HG02981 (cell line): ENCODE data around the gene UBE4B.
A peak's percentile ranks its signal among the peaks of the same experiment; 100 is the strongest.

Experiments
- ATAC-seq: cut with Tn5 transposase; IDR thresholded peaks from one replicate; pipeline ENCODE4 v1.9.1; 2021; ENCODE audit warnings: mild to moderate bottlenecking, moderate library complexity; ENCODE audit not compliant: unreplicated experiment

UBE4B gene

DNA sequence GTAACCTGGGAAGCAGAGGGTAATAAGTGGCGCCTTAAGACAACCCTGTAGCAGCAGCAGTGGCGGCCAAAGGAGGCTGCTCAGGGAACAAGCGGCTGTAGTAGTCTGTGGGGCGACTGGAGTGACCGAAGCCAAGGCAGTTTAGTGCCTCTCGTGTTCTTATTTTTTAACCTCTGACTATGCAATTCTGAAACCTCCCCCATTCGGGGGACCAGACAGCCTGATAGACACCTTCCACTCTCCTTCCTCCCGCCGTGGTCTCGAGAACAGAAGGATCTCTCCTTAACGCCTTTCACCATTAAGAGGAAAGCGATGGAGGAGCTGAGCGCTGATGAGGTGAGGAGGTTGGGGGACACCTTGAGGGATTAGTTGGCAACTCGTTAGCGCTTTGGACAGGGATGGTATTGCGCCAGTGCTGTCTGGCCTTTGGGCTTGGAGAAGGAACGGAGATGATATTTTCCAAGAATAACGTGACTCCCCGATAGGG is 644 bp downstream of the UBE4B start:
- ATAC-seq: peak; percentile 2

DNA sequence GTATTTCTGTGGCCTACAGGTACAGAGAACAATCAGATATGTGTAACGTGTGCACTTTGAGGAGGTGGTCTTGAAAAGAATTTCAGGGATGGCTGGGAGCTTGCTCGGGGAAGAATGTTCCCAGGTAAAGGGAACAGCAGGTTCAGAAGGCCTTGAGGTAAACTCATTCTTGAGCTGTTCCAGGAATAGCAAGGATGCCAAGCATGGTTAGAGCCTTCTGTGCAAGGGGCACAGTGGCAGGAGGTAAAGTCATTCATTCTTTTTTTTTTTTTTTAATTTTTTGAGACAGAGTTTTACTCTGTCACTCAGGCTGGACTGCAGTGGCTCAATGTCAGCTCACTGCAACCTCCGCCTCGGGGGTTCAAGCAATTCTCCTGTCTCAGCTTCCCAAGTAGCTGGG is 10.0 kb downstream of the UBE4B start:
- no peak for ATAC-seq

DNA sequence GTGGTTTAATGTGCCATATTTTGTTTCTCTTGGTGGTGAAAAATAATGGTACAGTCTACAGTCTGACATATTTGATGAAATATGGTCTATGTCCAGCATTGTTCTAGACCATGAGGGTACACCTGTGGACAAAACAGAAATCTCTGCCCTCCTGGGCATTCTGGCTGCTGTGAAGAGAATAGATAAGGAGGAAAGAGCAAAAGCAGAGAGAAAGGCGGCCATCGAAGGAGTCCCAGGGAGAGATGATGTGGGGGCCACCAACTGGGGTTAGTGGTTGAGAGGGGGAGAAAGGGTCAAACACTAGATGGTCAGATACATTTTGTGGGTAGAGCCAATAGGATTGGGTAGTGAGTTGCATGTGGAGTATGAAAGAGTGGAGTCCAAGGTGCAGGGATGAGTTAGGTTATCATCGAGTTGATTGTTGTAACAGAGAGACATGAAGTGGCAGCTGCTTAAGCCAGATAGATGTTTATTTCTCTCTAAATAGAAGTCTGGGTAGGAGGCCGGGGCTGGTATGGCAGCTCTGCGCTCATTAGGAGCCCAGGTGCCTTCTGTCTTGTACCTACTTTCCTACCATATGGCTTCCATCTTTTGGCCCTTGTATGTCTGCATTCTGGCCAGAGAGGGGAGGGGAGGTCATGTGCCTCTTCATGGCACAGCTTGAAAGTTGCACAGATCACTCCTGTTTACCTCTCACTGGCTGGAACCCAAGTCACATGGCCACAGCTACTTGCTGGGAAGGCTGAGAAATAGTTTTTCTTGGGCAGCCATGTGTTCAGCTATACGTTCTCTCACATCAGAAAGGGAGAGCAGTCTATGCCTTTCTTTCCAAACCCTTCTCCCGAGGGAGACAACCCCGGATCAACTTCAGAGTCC is 13.0 kb downstream of the UBE4B start:
- ATAC-seq: no peak

DNA sequence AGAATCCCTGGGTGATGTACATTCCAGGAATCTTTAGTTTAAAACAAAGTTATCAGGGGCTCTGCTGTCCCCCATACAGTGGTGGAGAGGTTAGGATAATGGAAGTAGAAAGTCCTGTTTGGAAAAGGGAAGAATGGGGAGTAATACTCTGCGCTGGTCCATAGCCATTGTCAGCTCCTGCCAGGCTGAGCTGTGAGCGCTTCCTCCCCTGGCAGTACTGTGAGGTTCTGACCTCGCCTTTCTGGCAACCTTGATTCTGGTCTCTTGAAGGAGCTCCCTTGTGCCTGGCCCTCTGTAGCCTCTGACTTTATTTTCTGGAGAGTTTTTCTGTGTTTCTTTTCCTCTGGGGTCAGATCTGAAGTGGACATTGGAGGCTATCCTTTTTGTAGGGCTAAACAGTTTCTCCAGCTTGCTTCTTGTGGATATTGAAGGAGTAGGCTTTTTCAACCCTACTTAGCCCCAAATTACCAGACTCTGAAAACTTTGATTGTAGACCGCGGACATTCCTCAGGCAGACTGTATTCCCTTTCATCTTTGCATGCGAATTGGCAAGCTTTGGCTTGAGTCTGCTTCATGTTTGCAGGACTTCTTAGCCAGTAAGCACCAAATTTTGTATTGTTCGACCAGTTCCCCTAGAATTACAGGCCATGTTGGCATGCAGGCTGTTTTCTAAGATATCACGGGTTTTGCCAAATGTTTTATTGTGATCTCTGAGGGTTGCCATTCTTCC is 13.8 kb downstream of the UBE4B start:
- no peak for ATAC-seq

DNA sequence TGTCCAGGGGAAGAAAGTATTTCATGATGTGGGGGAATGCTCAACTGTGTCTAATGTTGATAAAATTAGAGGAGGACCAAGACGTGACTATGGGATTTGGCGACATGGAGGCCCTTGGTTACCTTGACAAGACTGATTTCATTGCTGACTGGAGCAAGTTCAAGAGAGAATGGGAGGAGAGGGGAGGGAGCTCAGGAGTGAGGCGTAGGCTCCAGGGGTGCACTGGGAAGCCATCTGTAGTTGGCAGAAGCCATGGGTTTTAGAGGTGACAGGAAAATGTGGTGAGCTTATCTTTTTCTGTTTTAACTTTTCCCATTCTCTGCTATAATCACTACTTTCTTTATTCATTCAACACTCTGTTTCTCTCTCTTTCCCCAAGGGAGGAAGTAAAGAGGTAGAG is 15.8 kb downstream of the UBE4B start:
- ATAC-seq: no peak

DNA sequence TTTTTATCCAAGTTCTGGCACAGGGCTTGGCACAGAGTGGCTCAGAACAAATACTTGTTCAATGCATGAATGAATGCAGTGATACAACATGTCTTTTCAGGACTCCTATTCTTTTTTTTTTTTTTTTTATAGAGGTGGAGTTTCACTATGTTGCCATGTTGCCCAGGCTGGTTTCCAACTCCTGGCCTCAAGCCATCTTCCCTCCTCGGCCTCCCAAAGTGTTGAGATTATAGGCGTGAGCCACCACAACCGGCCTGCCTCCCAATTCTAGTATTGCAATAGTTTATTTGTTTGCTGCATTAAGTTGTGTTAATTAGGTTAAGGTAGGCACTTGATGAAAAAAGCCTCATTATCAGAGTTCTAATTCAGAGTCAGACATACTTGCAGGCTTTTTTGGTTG is 17.9 kb downstream of the UBE4B start:
- ATAC-seq: no peak

DNA sequence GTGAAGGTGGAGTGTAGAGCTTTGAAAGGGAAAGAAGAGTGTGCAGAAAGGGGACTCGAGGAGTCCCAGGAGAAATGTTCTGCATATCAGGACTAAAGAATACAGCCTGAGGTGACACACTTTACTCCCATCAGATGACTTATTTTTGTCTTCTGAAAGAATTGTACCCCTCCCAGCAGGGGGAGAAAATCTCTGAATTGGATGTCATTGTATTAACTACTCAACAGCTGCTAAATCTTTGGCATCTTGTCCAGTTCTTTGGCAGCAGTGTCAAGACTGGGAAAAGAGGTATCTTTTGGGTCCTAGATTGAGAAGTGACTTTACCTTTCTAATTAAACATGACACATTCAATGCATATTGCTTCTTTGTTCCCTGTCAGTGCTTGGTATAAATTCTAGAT is 18.9 kb downstream of the UBE4B start:
- ATAC-seq: no peak

DNA sequence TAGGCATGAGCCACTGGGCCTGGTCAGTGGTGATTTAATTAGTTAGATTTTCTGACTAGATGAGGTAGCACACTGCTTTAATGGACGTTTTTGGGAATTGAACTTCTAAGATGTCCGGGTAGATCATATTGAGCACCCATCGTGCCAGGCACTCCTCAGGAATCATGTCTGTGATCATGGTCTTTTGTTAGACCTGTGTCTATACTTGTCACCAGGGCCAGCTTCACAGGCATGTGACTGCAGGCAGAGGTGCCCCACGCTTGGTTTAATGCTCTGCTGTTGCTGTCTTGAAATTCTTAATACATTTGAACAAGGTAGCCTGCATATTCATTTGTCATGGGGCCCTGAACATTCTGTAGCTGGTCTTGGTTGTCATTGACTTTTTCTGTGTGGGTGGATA is 19.6 kb downstream of the UBE4B start:
- no peak for ATAC-seq

DNA sequence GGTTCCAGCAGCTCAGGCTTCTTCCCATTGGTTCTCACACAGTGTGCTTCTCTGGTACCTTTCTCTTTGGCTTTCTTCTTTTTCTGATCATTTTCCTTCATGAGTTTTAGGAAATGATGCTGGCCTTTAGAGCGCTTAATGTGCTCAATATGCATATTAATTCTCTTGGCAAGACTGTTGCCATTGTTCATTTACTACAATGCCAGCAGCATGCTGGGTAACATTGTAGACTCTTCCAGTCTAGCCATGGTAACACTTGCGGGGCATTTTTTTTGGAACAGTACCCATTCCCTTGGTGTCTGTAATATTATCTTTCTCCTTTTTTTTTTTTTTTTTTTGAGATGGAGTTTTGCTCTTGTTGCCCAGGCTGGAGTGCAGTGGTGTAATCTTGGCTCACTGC is 21.7 kb downstream of the UBE4B start:
- ATAC-seq: no peak

DNA sequence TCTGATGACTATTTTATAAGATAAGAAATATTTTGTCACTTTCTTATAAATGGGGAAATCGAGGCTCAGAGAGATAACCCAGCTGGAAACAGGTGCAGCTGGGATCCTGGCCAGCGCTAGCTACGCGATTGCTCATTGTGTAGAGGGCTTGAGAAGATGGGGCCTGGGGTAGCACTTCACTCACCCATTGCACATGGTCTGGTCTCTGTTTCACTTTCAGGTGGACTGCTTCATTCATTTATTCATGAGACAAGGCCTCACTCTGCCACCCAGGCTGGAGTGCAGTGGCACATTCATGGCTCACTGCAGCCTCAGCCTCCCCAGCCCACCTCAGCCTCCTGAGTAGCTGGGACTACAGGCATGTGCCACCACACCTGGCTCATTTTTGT is 23.8 kb downstream of the UBE4B start:
- ATAC-seq: no peak

DNA sequence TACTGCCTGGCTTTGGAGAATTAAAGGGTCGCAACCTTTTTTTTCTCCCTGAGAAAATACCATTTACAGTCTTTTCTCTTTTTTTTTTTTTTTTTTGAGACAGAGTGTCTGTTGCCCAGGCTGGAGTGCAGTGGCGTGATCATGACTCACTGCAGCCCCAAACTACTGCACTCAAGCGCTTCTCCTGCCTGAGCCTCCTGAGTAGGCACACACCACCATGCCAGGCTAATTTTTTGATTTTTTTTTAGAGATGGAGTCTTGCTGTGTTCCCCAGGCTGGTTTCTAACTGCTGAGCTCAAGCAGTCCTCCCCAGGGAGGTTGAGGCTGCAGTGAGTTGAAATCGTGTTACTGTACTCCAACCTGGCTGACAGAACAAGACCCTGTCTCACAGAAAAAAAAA is 24.6 kb downstream of the UBE4B start:
- ATAC-seq: no peak

DNA sequence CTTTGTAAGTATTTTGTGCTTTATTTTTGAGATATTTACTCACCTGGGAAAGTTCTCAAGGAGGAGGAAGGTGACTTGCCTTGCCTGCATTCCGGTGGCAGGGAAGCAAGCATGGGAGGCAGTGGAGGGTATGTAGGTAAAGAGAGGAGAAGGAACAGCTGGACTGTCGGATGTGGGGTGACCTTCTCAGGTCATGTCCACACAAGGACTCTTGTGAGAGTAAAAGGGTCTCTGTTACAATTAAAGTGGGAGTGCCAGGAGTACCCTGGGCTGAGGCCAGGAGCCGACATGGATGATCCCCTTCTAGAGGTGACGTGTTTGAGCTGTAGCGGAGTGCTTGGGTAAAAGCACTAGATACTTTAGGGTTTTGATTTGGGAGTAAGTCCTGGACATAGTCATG is 25.0 kb downstream of the UBE4B start:
- ATAC-seq: no peak

DNA sequence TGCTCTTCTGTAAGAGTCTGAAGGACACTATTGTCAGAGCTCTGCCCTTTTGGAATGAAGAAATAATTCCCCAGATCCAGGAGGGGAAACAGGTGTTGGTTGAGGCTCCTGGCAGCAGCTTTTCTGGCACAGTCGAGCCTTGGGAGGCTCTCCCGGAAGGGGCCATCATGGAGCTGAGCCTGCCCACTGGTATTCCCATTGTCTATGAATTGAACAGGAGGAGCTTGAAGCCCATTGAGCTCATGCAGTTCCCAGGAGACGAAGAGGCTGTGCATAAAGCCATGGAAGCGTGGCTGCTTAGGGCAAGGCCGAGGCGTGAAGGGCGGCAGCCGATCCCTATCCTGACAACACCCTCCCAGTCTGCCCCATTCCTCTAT is 26.6 kb downstream of the UBE4B start:
- ATAC-seq: no peak

DNA sequence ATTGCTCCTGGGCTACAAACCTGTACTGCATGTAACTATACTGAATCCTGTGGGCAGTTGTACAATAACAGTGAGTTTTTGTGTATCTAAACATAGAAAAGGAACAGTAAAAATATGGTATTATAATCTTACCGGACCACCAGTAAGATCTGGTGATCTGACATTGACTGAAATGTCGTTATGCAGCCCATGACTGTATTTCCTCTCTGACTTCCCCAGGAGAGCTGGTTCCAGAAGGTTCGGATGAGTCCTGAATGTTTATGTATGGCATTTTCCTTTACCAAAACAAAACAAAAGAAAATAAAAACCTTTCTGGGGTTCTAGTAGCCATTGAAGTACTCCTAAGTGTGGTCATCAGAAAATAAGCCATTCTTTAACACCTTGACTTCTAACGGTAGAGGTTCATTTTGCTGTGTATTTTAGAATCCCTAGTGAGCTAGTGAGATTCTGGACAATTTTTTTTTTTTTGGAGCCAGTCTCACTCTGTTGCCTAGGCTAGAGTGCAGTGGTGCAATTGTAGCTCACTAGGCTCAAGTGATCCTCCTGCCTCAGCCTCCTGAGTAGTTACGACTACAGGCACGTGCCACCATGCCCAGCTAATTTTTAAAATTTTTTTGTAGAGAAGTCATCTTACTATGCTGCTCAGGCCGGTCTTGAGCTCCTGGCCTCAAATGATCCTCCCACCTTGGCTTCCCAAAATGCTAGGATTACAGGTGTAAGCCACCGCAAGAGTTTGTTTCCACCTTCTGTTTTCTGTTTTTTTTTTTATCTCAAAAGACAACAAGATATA is 27.7 kb downstream of the UBE4B start:
- ATAC-seq: no peak

DNA sequence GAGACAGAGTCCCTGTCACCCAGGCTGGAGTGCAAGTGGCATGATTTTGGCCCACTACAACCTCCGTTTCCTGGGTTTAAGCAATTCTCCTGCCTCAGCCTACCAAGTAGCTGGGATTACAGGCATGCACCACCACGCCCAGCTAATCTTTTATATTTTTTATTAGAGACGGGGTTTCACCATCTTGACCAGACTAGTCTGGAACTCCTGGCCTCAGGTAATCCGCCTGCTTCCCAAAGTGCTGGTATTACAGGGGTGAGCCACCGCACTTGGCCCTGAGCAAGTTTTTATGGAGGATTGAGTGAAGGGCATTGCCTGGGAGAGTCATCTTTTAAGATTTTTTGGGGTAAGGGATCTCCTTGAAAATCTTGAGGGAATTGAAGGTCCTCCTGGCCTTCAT is 28.5 kb downstream of the UBE4B start:
- no peak for ATAC-seq

DNA sequence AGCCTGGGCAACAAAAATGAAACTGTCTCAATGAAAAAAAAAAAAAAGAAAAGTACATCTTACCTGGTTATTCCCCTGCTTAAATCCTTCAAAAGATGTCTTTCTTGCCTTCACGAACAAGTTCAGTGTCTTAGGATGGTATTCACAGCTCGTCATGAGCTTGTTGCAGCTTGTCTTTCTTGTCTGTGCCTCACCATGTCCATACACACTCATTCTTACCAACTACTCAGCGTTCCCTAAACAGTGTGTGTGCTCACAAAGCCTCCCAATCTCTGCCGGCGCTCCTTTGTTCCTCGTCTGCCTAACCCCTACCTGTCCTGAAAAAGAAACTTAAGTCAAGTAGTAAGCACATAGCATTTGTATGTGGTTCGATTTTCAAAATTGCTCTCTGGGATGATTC is 31.1 kb downstream of the UBE4B start:
- ATAC-seq: no peak

DNA sequence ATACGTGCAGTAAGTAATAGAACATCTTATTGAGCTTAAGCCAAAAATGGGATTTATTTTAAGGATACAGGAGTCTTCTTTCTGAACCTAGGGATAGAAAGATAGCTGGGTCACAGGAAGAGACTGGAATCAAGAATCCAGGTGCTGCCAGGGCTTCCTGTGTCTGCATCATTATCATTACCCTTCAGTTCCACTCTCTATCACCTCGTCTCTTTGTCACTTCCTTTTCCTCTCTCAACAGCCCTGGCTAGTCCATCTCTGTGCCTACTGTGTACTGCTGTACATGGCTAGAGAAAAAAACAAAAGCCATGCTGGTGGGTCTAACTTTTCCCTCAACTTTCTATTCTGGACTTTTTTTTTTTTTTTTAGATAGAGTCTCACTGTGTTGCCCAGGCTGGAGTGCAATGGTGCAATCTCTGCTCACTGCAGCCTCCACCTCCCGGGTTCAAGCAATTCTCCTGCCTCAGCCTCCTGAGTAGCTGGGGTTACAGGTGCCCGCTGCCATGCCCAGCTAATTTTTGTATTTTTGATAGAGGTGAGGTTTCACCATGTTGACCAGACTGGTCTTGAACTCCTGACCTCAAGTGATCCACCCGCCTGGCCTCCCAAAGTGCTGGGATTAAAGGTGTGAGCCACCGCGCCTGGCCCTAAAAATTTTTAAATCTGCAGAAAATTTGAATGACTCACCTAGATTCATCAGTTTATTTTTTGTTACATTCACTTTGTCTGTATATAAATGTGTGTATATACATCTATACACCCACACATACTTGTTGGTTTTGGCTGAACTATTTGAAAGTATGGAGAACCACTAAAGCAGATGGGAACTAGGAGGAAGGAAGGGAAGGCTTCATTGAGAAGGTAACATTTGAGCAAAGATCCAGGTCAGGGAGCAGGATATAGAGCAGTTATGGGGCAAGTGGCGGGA is 31.9 kb downstream of the UBE4B start:
- ATAC-seq: no peak

DNA sequence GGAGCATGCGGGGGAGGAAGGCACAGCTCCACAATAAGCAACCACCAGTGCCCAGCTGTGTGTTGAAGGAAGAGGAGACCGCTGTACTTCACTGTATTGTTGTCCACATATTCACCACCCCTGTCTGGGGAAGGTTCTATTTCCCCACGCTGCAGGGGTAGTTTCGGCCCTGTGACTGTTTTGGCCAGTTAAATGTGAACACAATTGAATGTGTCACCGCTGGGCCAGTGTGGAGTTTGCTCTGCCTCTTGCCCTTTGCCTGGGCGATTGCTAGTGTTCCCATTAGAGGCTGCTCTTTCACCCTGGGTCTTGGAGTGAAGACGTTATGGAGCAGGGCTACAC is 32.6 kb downstream of the UBE4B start:
- ATAC-seq: no peak

DNA sequence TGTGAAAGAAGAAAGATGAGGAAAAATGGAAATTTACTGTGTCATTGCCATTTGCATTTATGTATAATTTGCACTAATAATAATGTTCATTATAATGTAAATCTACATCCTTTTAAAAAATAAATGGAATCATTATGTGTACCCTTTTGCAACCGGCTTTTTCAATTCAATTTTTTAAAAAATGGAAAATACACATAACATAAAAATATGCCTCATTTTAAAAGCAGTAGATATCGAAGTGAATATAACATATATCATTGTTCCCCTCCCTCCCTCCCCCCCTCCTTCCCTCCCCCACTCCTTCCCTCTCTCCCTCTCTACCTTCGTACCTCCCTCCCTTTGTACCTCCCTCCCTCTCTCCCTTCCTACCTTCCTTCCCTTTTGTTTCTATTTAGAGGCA is 33.0 kb downstream of the UBE4B start:
- ATAC-seq: no peak

DNA sequence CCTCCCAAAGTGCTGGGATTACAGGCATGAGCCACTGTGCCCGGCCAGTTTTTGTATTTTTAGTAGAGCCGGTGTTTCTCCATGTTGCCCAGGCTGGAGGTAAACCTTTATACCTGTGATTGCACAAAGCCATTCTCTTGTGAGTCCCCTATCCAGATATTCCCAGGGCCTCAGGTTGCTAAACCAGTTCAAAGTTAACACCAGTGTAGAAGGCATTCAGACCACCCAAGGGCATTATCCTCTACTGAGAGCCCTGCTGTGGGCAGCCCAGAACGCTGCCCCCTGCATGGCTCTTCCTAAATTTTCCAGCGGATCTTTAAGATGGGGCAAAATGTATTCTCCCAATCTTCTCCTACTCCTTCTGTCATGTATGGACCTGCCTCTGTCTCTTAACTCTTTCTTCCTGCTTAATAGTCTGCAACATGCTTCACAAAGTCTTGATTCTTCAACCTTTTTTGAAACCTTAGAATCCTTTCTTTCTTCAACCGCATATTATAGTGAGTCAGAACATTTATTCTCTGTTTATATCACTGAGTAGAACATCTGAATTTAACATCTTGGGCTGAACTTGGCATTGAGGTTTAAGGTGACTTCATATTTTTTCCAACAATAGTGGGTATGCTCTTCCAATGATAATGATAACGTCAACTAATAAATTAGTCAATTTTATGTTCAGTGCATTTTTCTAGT is 36.0 kb downstream of the UBE4B start:
- no peak for ATAC-seq
